DMS114 treated with DMSO at 0.1 percent for 48 hours (cell line): ENCODE measurements around the gene VKORC1.
"Not testable (repeated sequence)": the region's sequence is repeated elsewhere in the genome, so short reads cannot be mapped to it uniquely, and the experiment has no call there.

Source experiments
- DNase-seq: peaks from one replicate; lab custom pipeline; 2025; ENCODE audit not compliant: unreplicated experiment; lab: John Stamatoyannopoulos, UW

The VKORC1 gene

DNA sequence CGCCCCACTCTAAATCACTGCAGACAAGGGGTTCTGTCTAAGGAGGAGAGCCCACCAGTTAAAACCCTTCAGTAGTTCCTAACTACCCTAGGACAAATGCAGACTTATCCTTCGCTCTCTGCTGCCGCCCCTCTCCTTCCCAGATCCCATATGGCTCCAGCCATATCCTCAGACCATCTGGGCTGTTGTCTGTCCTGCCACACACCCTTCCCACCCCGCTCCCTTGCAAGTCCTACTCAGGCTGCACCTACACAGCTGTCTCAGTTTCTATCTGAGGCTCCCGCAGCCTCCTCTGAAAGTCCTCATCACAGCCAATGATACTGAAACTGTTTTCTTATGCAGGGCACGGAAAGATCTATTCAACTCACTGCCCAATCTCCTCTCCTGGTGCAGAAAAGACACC is 12.9 kb upstream of the VKORC1 start:
- no peak for DNase-seq

DNA sequence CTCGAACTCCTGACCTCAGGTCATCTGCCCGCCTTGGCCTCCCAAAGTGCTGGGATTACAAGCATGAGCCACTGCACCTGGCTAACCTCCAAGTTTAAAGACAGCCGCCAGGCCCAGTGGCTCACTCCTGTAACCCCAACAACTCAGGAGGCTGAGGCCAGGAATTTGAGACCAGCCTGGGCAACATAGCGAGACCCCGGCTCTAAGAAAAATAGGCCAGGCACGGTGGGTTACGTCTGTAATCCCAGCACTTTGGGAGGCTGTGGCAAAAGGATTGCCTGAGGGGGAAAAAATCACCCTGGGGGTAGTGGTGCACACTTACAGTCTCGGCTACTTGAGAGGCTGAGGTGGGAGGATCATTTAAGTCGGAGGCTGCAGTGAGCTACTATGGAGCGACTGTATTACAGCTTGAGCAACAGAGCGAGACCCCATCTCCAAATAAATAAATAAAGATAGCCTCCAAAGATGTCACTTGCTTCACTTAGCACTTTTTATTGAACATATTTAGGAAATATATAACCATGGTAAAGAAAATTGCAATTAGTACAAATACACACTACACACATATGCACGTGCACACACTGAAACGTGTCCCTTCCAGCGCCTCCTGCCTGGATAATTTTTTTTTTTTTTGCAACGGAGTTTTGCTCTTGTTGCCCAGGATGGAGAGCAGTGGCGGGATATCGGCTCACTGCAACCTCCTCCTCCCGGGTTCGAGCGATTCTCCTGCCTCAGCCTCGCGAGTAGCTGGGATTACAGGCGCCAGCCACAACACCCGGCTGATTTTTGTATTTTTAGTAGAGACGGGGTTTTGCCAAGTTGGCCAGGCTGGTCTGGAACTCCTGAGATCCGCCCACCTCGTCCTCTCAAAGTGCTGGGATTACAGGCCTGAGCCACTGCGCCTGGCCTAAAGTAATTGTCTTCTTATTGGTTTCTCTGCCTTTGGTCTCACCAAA is 12.2 kb upstream of the VKORC1 start:
- no peak for DNase-seq

DNA sequence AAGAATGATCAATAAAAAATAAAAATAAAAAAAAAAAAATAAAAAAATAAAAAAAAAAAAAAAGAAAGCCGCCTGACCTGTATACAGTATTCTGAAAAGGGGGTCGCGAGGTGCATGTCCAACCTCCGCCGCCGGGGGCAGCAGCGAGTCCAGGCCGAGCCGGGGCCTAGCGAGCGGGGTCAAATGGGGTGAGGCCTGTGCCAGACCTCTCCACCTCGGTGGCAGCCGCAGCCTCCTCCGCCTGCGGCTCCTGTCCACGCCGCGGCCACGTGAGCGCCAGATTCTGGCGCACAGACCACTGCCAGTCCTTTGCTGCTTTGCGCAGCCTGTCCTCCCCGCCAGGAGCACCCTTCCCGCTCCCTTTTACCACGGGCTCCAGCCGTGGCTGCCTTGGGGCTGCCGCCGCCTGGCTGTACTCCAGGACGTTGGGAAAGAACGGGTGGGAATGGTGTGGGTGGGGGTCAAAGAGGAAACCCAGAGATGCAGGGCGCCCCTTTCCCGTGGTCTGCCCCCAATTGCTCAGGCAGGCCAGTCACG is 11.1 kb upstream of the VKORC1 start:
- no peak for DNase-seq

DNA sequence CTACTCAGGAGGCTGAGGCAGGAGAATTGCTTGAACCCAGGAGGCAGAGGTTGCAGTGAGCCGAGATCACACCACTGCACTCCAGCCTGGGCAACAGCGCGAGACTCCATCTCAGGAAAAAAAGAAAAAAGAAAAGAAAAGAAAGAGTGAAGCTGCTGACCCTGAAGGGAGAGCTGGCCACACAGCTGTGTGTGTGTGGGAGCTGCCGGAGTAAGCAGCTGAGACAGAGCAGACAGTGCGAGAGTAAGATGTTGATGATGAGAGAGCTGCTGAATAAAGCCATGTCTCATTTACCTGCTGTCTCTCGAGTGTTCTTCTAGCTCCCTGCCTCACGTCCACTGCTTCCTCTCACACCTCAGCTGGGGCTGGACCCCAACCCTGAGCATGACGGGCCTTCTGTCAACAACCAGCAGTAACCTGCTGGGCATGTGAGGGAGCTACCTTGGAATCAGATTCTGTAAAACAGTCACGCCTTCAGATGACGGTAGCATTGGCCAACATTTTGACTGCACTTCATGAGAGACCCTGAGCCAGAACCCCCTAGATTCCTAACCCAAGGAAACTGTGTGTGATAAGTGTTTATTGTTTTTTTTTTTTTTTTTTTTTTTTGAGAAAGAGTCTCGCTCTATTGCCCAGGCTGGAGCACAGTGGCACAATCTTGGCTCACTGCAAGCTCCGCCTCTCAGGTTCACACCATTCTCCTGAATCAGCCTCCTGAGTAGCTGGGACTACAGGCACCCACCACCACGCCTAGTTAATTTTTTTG is 6.5 kb upstream of the VKORC1 start:
- DNase-seq = not testable (repeated sequence)

DNA sequence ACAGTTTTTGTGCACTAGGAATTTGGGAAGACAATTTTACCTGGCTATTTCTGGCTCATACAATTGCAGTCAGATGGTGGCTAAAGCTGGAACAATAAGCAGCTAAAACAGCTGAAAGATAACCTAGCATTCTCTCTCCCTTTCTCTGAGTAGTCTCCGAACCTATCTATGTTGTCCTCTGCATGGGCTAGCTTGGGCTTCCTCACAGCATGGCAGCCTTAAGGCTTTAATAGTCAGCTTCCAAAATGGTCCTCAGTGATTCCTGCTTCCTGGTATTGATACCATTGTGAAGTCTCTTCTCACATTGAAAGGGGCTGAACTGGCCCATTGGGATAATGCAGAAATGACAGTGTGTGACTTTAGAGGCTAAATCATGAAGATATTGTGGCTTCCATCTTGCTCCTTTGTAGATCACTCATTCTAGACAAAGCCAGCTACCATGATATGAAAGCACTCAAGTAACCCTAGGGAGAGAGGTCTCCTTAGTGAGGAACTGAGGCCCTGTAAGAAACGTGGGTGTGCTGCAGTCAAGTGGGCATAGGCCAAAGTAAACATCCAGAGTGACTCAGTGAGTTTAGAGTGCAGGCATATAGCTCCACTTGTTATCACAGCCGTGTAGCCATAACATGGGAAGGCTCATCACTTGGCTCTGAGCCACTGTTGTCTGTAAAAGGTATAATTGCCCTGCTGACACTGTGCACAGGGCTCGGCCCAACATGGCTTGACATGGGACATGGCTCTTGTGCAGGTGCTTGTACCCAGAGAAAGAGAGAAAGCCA is 5.5 kb upstream of the VKORC1 start:
- DNase-seq = no peak

DNA sequence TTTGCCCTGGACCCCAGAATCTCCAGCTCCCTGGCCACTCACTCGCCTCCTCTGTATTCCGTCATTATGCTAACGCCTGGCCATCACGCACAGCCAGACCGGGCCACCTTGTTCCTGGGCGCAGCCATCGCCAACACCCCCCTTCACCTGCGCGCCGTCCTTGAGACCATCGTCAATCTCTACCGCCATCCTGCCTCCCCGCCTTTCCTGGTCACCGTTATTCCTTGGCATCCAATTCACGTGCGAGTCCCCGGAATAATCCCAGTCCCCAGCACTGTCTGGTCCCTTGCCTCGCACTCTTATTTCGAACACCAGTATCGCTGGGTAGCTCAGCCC is 541 bp downstream of the VKORC1 start:
- no peak for DNase-seq

DNA sequence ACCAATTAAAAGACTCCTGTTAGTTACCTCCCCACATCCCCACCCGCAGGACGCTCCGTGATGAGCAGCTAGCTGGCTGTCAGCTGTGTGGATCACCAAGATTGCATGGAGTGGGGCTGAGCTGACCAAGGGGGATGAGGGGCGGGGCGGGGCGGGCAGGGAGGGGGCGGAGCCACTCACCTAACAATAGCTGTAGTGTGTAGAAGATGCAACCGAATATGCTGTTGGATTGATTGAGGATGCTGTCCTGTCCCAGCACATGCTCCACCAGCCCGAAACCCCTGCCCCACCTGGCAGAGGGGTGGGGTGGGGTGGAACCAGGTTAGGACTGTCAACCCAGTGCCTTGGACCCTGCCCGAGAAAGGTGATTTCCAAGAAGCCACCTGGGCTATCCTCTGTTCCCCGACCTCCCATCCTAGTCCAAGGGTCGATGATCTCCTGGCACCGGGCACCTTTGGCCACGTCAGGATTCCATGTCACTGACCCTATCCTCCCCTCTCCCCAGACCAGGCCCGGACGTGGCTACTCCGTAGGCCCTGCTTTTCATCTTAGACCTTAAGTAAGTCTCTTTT is 1.4 kb downstream of the VKORC1 start:
- DNase-seq = no peak

DNA sequence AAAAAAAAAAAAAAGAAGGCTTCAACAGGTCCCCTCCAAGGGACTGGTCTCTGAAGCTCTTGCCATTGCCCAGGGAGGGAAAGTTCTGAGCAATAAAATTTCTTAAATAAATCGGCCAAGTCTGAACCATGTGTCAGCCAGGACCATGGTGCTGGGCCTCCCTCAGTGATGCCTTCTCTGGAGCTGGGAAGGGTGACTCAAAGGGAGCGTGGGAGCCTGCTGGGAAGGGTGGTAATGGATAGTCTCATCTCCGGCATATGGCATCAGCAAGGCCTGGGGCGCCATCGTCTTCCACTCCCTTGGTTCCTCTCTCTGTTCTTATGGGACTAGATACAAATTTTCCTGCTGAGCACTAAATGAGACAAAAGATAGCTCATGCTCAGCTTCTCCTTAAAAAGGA is 2.3 kb downstream of the VKORC1 start:
- no peak for DNase-seq

DNA sequence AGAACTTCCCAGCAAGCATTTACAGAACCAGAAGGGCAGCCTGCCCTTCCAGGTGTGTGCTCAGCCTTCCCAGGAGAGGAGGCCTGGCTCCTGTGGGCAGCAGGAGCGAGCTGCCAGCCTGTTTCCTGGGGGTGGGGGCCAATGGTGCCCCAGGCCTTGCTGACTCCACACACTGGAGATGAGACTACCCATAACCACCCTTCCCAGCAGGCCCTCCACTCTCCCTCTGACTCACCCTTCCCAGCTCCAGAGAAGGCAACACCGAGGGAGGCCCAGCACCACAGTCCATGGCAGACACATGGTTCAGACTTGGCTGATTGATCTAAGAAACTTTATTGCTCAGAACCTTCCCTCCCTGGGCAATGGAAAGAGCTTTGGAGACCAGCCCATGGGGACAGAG is 4.1 kb downstream of the VKORC1 start:
- DNase-seq = no peak

DNA sequence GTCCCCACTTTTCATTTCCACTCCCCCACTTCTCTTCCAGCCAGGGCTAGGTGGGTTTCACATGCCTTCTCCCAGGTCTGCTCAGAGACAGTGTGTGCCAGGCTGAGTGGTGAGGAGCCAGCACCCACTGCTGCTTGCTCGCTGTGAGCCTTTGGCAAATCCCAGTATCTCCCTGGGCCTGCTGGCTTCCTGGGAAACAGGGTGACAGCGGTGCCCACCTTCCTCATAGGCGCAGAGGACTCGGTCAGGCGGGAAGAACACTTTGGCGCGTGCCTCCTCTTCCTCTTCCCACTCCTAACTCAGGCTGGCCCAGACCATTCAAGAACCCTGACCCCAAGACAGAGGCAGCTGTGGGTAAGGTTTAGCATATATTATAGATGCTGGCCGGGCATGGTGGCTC is 5.4 kb downstream of the VKORC1 start:
- DNase-seq = no peak

DNA sequence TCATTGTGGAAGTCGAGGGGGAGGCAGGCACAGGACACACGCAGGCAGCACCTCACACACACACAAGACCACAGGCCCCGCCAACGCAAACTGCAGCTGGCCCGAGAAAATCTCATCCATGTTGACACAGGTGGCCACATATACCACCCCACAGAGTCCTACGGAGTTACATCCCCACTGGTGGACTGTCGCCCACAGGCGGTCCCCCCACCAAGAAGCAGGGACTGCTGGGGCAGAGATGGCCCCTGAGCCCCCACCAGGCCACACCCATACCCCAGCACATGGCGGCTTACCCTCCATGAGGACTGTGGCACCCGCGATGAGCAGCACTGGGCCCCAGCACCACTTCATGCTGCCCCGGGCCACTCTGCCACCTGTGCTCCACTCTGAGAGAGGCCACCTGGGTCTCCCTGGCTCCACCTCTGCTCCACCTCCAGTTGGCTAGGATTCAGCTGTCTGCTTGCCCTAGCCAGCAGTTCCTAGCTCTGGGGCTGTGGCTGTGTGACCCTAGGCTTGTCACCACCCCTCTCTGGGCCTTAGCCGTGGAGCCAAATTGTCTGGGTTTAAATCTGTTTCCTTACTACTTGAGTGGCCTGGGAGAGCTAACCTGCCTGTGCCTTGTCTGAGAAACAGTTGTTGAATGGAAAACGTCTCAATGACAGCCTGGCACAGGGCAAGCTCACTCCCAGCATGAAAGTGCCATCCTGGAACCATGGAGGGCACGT is 6.0 kb downstream of the VKORC1 start, which contains the start of gene PRSS53:
TSS of gene PRSS53 (minus strand) at position 485 of the 725 bp plus-strand sequence. CDS start at position 351, 134 bp downstream.
- no peak for DNase-seq

DNA sequence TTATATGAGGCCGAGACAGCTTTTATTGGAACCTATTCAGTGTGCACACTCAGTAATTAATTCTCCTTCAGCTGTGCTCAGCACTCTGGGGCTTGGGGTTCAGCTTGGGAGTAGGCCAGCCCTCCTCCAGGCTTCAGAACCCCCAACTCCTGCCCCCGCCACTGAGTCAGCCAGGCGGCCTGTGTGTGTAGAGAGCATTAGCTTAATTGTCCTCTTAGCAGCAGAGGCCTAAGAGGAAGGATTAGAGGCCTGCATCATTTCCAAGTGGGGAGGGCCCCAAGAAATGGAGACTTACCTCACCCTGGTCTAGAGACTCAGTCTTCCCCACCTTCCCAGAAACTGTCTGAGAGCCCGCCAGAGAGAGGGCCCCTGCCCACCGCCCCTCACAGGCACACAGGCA is 6.6 kb downstream of the VKORC1 start:
- no peak for DNase-seq

DNA sequence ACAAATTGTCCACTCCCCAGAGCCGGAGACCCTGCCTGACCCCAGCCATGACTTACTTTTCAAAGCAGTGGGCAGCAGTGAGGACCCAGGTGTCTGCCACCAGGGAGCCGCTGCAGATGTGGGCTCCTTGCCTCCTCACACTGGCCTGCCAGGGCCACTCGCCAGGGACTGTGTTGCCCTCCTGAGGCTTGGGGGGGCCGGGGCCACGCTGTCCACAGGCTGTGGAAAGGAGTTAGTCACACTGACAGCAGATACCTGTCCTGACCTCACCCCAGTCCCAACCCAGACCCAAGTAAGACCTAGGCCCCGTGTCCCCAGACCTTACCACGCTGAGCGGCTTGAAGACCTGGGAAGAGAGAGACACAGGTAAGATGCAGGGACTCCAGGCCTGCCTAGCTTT is 7.1 kb downstream of the VKORC1 start:
- DNase-seq = no peak

DNA sequence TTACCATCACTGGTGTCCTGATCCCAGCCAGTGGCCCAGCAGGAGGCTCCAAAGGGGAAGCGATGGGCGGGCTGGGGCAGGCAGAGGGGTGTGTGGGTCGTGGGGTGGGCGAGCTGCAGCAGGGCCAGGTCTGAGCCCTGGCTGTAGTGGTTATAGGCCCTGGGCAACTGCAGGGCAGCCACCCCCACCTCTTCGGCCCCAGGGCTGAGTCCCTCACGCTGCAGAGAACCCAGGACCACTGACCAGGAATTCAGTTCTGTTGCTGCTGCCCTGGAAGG is 8.0 kb downstream of the VKORC1 start:
- DNase-seq = no peak

DNA sequence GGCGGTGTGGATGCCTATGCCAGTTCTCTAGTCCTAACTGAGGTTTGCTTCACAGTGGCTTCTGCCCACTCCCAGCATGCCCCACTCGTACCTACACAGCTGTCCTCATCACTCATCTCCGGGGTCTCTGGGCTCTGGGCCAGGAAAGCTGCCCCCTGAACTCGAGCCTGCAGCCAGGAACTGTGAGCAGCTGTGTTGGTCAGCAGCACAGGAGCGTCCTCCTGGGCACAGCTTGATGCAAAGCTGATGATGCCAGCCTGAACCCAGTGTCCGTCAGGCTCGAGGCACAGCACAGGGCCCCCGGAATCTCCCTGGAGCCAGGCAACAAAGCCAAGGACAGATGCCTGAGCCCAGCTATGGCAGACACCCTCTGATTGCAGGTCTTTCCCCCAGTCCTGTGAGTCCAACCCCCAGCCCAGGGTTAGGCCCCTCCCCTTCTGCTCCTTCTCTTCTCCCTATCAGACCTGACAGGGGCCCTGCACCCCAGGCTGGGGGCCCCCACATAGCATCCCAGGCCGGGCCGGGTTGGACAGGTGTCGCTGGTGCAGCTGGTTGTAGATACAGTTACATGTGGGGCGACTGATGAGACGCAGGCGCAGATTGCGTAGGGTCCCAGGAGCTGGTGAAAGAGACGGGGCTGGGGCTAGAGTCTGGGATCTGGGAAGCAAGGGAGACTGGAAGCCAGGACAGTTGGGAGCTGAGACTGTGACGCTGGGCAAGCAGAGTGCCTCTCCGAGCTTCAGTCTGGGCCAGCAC is 8.5 kb downstream of the VKORC1 start:
- DNase-seq = no peak

DNA sequence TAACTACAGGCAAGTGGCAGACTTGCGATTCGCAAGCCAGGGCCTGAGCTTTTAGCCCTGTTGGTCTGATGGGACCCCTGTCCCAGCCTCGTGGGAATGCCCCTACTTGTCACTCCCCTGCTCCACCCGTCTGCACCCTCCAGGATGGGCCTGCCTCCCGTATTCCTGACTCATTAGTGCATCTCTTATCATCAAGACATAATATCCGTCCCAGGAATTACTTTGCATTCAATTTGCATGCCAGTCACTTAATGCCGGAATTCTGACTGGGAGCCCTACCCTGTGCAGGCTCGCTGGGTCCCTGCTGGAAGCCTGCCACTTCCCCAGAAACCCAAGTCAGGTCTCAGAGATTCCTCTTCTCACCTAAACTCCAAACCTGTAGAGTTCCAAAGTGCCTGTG is 9.2 kb downstream of the VKORC1 start:
- no peak for DNase-seq

DNA sequence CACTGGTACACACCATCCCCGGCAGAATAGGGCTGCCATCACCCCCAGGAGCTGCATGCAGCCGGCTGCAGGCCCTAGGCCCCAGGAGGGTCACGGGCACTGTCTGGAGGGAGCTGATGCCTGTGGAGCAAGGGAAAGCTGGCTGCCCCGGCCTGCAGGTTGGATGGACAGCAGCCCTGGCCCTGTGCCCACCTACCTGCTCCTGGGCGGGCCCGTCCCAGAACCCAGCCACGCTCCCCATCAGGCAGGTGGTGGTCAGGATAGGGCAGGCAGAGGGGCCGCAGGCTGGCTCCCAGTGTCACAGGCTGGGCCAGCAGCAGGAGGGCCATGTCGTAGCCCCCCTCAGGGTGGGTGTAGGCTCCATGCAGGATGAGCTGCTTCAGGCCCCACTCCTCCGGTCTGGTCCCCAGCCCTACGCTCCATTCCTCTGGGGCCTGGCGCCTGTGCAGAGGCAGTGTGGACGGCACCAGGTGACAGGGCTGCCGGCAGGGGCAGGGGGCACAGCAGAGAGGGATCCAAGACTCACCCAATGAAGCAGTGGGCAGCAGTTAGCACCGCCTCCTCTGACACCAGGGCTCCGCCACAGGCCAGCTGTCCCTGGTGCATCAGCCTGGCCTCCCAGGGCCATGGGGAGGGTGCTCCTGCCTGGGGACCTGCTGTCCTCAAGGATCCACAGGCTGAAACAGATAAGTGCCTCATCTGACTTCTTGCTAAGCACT is 9.9 kb downstream of the VKORC1 start:
- DNase-seq = no peak

DNA sequence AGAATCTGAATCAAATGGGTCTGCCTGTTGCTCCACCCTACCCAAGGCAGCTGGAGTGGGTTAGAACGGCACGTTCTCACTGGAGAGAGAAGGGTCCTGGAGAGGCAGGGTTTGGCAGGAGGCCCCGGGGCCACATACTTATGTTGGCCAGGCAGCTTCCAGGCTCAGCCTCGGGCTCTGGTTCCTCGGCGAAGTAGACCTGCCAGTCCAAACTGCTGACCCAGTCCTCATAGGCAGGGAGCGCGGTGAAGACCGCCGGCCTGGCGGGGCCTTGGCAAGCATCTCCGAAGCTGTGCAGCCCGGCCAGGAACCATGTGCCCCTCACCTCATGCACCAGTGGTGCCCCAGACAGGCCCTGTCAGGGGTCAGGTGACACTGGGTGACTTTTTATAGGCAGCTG is 10.6 kb downstream of the VKORC1 start:
- DNase-seq = no peak

DNA sequence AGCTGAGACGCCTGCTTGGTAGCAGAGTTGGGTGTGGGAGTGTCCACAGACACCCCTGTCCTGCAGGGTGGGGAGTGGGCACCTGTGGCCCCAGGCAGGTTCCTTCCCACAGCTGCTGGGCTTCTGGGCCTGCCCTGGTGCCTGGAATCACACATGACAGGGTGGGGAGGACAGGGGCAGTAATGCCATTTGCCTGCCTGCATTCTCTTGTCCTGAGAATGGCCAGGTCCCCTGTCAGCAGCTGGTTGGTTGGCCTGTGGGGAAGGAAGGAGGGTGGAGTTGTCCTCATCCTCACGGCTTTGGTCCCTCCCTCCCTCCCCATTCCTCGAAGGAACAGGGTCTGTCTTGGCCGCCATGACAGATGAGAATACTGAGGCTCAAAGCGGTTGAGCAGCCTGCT is 11.0 kb downstream of the VKORC1 start:
- no peak for DNase-seq
